Neural cell (in vitro differentiated cells): ENCODE data around the gene LMAN2L. TPM values are rescaled to one million over a fixed set of nuclear protein-coding genes. Genes with fewer than 3 reads are reported as not detected.

ENCODE experiments used
- H2AFZ ChIP-seq: fragments of 200-600, 300-800 bp; sonication (generic), shearing (Covaris generic); 2 replicates; pipeline ENCODE4 v1.6.0; 2014; ENCODE audit warnings: low read depth, mild to moderate bottlenecking, antibody characterized with exemption, low read length, moderate library complexity
- H3F3A ChIP-seq: fragments of 200-600 bp; shearing (Covaris generic); 2 replicates; pipeline ENCODE4 v1.6.1; 2016; ENCODE audit warnings: mild to moderate bottlenecking, moderate library complexity, mixed read lengths, antibody characterized with exemption, low read length; ENCODE audit not compliant: insufficient read depth, poor library complexity, severe bottlenecking
- H3K27ac ChIP-seq: fragments of 200-600, 300-800 bp; sonication (generic), shearing (Covaris generic); 2 replicates; pipeline ENCODE4 v1.5.1; 2014; ENCODE audit warnings: mild to moderate bottlenecking, low read length, moderate library complexity
- H3K27me3 ChIP-seq: fragments of 300-800, 200-600 bp; sonication (generic), shearing (Covaris generic); 2 replicates; pipeline ENCODE4 v1.6.0; 2014; ENCODE audit warnings: mild to moderate bottlenecking, low read depth, low read length, moderate library complexity; ENCODE audit not compliant: insufficient read depth
- H3K36me3 ChIP-seq: fragments of 300-800, 200-600 bp; sonication (generic), shearing (Covaris generic); 2 replicates; pipeline ENCODE4 v1.5.1; 2014; ENCODE audit warnings: mild to moderate bottlenecking, antibody characterized with exemption, low read length, moderate library complexity; ENCODE audit not compliant: insufficient read depth
- H3K4me2 ChIP-seq: fragments of 300-800, 200-600 bp; sonication (generic), shearing (Covaris generic); 2 replicates; pipeline ENCODE4 v1.6.0; 2014; ENCODE audit warnings: mild to moderate bottlenecking, low read length
- H3K4me3 ChIP-seq: fragments of 300-800, 200-600 bp; sonication (generic), shearing (Covaris generic); 2 replicates; pipeline ENCODE4 v1.5.1; 2014; ENCODE audit warnings: mild to moderate bottlenecking, low read length, moderate library complexity
- H3K79me2 ChIP-seq: fragments of 200-600 bp; shearing (Covaris generic); replicated peaks from 2 replicates; pipeline ENCODE4 v1.6.0; 2014; ENCODE audit warnings: mild to moderate bottlenecking, low read length, moderate library complexity; ENCODE audit not compliant: insufficient read depth
- H3K9ac ChIP-seq: fragments of 300-800, 200-600 bp; sonication (generic), shearing (Covaris generic); 2 replicates; pipeline ENCODE4 v1.6.1; 2016; ENCODE audit warnings: mild to moderate bottlenecking, low read length, mixed read lengths
- H3K9me2 ChIP-seq: fragments of 200-600 bp; shearing (Covaris generic); 2 replicates; pipeline ENCODE4 v1.6.1; 2016; ENCODE audit warnings: mild to moderate bottlenecking, low read length, mixed read lengths; ENCODE audit not compliant: insufficient read depth
- H3K9me3 ChIP-seq: fragments of 200-600, 300-800 bp; sonication (generic), shearing (Covaris generic); 2 replicates; pipeline ENCODE4 v1.6.1; 2016; ENCODE audit warnings: mild to moderate bottlenecking, mixed run types, low read length, moderate library complexity, mixed read lengths
- H4K20me1 ChIP-seq: fragments of 200-600 bp; shearing (Covaris generic); 2 replicates; pipeline ENCODE4 v1.6.1; 2016; ENCODE audit warnings: mild to moderate bottlenecking, mixed run types; ENCODE audit not compliant: insufficient read depth
- MXI1 ChIP-seq: fragments of 450-650 bp; conservative IDR thresholded peaks from 2 replicates; pipeline ENCODE4 v1.6.1; 2014; ENCODE audit warnings: antibody characterized with exemption, mild to moderate bottlenecking; ENCODE audit not compliant: poor library complexity, severe bottlenecking
- RAD21 ChIP-seq: fragments of 450-650 bp; conservative IDR thresholded peaks from 2 replicates; pipeline ENCODE4 v1.6.1; 2014; ENCODE audit warnings: antibody characterized with exemption, mild to moderate bottlenecking, moderate library complexity
- TAF1 ChIP-seq: IDR thresholded peaks from 2 replicates; pipeline ENCODE4 v1.6.1; 2012; ENCODE audit warnings: low read depth
- polyA plus RNA-seq: library from polyadenylated mRNA; depleted of rRNA; stranded (reverse); fragments of >200 nt; gene quantifications from 2 replicates; pipeline ENCODE4 v1.2.3, GENCODE V29; 2014
- TF ChIP-seq, protein P1 (sequence below): fragments of 450-650 bp; IDR thresholded peaks from 2 replicates; pipeline ENCODE4 v1.5.1; 2014; ENCODE audit warnings: antibody characterized with exemption, mild to moderate bottlenecking, moderate library complexity; ENCODE audit not compliant: poor library complexity, severe bottlenecking
- TF ChIP-seq, protein P2 (sequence below): IDR thresholded peaks from 2 replicates; pipeline ENCODE4 v1.6.1; 2012; ENCODE audit warnings: borderline replicate concordance

The LMAN2L gene
- polyA plus RNA-seq, 1 donor from 2014 or later: 41.3 TPM

DNA sequence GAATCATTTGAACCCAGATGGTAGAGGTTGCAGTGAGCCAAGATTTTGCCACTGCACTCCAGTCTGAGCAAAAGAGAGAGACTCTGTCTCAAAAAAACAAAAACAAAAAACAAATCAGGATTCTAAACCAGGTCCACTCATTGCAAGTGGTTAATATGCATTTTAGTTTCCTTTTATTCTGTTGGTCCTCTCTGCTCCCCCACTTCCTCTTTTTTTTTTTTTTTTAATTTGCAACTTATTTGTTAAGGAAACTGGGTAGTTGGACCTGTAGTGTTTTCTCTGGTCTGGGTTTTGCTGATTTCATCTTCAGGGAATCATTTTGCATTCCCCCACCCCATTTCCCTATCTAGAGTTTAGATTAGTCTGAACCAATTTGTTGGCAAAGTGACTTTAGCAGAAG, 83.3 kb downstream of the LMAN2L start:
- Histone ChIP-seq H3K4me3 (no peak overlapping the region), H3K9me3 (no peaks in the 10 kb centered on the region), H3F3A (no peaks in the 10 kb centered on the region), H3K9ac (no peak overlapping the region), H3K4me2 (no peak overlapping the region), H3K36me3 (no peaks in the 10 kb centered on the region), H3K27ac (no peak overlapping the region), H3K27me3 (no peaks in the 10 kb centered on the region), H2AFZ (no peak overlapping the region), H4K20me1 (no peaks in the 10 kb centered on the region), H3K79me2 (no peaks in the 10 kb centered on the region), H3K9me2 (no peaks in the 10 kb centered on the region)
- TF ChIP-seq TAF1: no peak
- TF ChIP-seq, protein P1, sequence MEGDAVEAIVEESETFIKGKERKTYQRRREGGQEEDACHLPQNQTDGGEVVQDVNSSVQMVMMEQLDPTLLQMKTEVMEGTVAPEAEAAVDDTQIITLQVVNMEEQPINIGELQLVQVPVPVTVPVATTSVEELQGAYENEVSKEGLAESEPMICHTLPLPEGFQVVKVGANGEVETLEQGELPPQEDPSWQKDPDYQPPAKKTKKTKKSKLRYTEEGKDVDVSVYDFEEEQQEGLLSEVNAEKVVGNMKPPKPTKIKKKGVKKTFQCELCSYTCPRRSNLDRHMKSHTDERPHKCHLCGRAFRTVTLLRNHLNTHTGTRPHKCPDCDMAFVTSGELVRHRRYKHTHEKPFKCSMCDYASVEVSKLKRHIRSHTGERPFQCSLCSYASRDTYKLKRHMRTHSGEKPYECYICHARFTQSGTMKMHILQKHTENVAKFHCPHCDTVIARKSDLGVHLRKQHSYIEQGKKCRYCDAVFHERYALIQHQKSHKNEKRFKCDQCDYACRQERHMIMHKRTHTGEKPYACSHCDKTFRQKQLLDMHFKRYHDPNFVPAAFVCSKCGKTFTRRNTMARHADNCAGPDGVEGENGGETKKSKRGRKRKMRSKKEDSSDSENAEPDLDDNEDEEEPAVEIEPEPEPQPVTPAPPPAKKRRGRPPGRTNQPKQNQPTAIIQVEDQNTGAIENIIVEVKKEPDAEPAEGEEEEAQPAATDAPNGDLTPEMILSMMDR: no peak
- no peak for TF ChIP-seq MXI1
- TF ChIP-seq RAD21: no peak
- TF ChIP-seq, protein P2, sequence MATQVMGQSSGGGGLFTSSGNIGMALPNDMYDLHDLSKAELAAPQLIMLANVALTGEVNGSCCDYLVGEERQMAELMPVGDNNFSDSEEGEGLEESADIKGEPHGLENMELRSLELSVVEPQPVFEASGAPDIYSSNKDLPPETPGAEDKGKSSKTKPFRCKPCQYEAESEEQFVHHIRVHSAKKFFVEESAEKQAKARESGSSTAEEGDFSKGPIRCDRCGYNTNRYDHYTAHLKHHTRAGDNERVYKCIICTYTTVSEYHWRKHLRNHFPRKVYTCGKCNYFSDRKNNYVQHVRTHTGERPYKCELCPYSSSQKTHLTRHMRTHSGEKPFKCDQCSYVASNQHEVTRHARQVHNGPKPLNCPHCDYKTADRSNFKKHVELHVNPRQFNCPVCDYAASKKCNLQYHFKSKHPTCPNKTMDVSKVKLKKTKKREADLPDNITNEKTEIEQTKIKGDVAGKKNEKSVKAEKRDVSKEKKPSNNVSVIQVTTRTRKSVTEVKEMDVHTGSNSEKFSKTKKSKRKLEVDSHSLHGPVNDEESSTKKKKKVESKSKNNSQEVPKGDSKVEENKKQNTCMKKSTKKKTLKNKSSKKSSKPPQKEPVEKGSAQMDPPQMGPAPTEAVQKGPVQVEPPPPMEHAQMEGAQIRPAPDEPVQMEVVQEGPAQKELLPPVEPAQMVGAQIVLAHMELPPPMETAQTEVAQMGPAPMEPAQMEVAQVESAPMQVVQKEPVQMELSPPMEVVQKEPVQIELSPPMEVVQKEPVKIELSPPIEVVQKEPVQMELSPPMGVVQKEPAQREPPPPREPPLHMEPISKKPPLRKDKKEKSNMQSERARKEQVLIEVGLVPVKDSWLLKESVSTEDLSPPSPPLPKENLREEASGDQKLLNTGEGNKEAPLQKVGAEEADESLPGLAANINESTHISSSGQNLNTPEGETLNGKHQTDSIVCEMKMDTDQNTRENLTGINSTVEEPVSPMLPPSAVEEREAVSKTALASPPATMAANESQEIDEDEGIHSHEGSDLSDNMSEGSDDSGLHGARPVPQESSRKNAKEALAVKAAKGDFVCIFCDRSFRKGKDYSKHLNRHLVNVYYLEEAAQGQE: no peak

Other genes with a start within 250 kb of the LMAN2L start
- 0.20 TPM in 1 of 2 replicates, not detected in the other for gene NEURL3, start 234.7 kb downstream of the LMAN2L start, polyA plus RNA-seq
- 0.36 TPM in 1 of 2 replicates, not detected in the other for gene ARID5A, start 203.3 kb downstream of the LMAN2L start, polyA plus RNA-seq
- gene KANSL3, start 101.8 kb downstream of the LMAN2L start, polyA plus RNA-seq: 37.7 and 42.5 TPM in 2 replicates
- gene FER1L5, start 97.3 kb downstream of the LMAN2L start, polyA plus RNA-seq: 0.28 and 0.30 TPM in 2 replicates
- 7.2 and 7.5 TPM in 2 replicates for gene CNNM4, start 20.8 kb upstream of the LMAN2L start, polyA plus RNA-seq
- gene CNNM3, start 76.2 kb upstream of the LMAN2L start, polyA plus RNA-seq: 9.5 and 9.6 TPM in 2 replicates
- gene ANKRD23, start 104.0 kb upstream of the LMAN2L start, polyA plus RNA-seq: 12.1 and 17.7 TPM in 2 replicates
- gene ANKRD39, start 118.0 kb upstream of the LMAN2L start, polyA plus RNA-seq: 30.7 and 39.0 TPM in 2 replicates
- 88.7 and 101 TPM in 2 replicates for gene SEMA4C, start 130.0 kb upstream of the LMAN2L start, polyA plus RNA-seq
- 0.45 TPM in 1 of 2 replicates, not detected in the other for gene FAM178B, start 246.5 kb upstream of the LMAN2L start, polyA plus RNA-seq